Hematopoietic multipotent progenitor cell (in vitro differentiated cells): ENCODE results near the gene OSBPL6. TPM values are rescaled to one million over a fixed set of nuclear protein-coding genes. Genes with fewer than 3 reads are reported as not detected.
"Not testable (repeated sequence)": the region's sequence is repeated elsewhere in the genome, so short reads cannot be mapped to it uniquely, and the experiment has no call there.

Source experiments
- DNase-seq, 3 donors: peaks; one replicate each; pipeline ENCODE4 v3.0.0-alpha.2; 2011 to 2015; ENCODE audit warnings: low read depth in 2 of 3, low spot score in 2 of 3
- total RNA-seq: library from RNA; depleted of rRNA; stranded (reverse); fragments of >200 nt; gene quantifications from one replicate; pipeline ENCODE4 v1.2.3, GENCODE V29; 2012

Gene OSBPL6
- total RNA-seq, 1 donor = 0.27 TPM

GRCh38 chr2:178331474-178332432 lies 137.4 kb downstream of the OSBPL6 start:
- DNase-seq = no peak

- DNase-seq = no peak
Measured at GRCh38 chr2:178333851-178334250, 139.5 kb downstream of the OSBPL6 start.

GRCh38 chr2:178335230-178335629 lies 140.9 kb downstream of the OSBPL6 start:
- DNase-seq = no peak

- DNase-seq = no peak
Measured at GRCh38 chr2:178344121-178344520, 149.8 kb downstream of the OSBPL6 start.

GRCh38 chr2:178345951-178346350 lies 151.6 kb downstream of the OSBPL6 start:
- no peak for DNase-seq

- DNase-seq = no peak
Measured at GRCh38 chr2:178350051-178350450, 155.7 kb downstream of the OSBPL6 start.

GRCh38 chr2:178357704-178358103 lies 163.4 kb downstream of the OSBPL6 start:
- DNase-seq = not testable (repeated sequence)

GRCh38 chr2:178359192-178359912 lies 165.0 kb downstream of the OSBPL6 start:
- DNase-seq = no peak

GRCh38 chr2:178361588-178361987 lies 167.3 kb downstream of the OSBPL6 start:
- DNase-seq = no peak

- no peak for DNase-seq
Measured at GRCh38 chr2:178363252-178363651, 168.9 kb downstream of the OSBPL6 start.

- no peak for DNase-seq
Measured at GRCh38 chr2:178365116-178365515, 170.8 kb downstream of the OSBPL6 start.

GRCh38 chr2:178366412-178366811 lies 172.1 kb downstream of the OSBPL6 start:
- no peak for DNase-seq

- DNase-seq = no peak
Measured at GRCh38 chr2:178367344-178367743, 173.0 kb downstream of the OSBPL6 start.

GRCh38 chr2:178374865-178375264 lies 180.6 kb downstream of the OSBPL6 start:
- DNase-seq = no peak

- DNase-seq = no peak
Measured at GRCh38 chr2:178377046-178377445, 182.7 kb downstream of the OSBPL6 start.

GRCh38 chr2:178379162-178380004 lies 185.1 kb downstream of the OSBPL6 start:
- DNase-seq = no peak

- no peak for DNase-seq
Measured at GRCh38 chr2:178380763-178381162, 186.5 kb downstream of the OSBPL6 start.

GRCh38 chr2:178383718-178384117 lies 189.4 kb downstream of the OSBPL6 start:
- DNase-seq = no peak

GRCh38 chr2:178385595-178386148 lies 191.4 kb downstream of the OSBPL6 start:
- no peak for DNase-seq

GRCh38 chr2:178386986-178387597 lies 192.8 kb downstream of the OSBPL6 start:
- DNase-seq = no peak
